Gastrocnemius medialis (tissue), 4 donors: ENCODE measurements around the gene COPZ2.

Experiments
- POLR2A ChIP-seq, 2 donors: fragments of 450-650 bp; IDR thresholded peaks; one replicate each; pipeline ENCODE4 v1.6.1; 2017; ENCODE audit warnings: antibody characterized with exemption in 2 of 2, mild to moderate bottlenecking in 2 of 2, moderate library complexity in 2 of 2
- TF ChIP-seq, protein P1 (sequence below), 5 experiments: fragments of 450-650 bp in 3 of 5; fragments of 200-600 bp in 2 of 5; sonication (generic) in 2 of 5; IDR thresholded peaks in 4 of 5; conservative IDR thresholded peaks in 1 of 5; 1 replicate in 4 of 5; 2 replicates in 1 of 5; pipeline ENCODE4 v1.5.1; 2016 to 2019; ENCODE audit warnings: antibody characterized with exemption in 5 of 5, mild to moderate bottlenecking in 3 of 5, moderate library complexity in 3 of 5

DNA sequence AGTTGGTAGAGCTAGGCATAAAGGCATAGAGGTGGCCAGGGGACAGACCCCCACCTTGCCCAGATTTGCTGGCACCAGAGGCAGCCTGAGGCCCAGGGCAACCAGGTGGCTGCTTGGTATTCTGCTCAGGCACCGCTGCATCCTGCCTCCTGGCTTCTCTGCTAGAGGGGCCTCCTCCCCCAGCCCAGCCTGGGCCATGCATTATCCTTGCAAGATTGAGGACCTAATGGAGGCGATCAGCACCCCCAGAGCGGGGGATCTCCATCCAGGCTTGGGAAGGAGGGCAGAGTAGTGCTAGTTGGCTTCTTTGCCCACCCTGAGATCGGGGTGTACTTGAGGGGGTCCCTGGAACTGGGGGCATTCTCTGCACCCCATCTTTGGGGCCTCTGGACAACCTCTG, 42.9 kb downstream of the COPZ2 start:
- TF ChIP-seq POLR2A (IDR thresholded peaks at IDR 0.05), result no peak
- TF ChIP-seq, protein P1, sequence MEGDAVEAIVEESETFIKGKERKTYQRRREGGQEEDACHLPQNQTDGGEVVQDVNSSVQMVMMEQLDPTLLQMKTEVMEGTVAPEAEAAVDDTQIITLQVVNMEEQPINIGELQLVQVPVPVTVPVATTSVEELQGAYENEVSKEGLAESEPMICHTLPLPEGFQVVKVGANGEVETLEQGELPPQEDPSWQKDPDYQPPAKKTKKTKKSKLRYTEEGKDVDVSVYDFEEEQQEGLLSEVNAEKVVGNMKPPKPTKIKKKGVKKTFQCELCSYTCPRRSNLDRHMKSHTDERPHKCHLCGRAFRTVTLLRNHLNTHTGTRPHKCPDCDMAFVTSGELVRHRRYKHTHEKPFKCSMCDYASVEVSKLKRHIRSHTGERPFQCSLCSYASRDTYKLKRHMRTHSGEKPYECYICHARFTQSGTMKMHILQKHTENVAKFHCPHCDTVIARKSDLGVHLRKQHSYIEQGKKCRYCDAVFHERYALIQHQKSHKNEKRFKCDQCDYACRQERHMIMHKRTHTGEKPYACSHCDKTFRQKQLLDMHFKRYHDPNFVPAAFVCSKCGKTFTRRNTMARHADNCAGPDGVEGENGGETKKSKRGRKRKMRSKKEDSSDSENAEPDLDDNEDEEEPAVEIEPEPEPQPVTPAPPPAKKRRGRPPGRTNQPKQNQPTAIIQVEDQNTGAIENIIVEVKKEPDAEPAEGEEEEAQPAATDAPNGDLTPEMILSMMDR (IDR thresholded peaks at IDR 0.05 in 4 of 5, conservative IDR thresholded peaks at IDR 0.05 in 1 of 5), result no peak
